Stomach (tissue), 9 donors: Measurements from ENCODE around the gene VAMP8. TPM values are rescaled to one million over a fixed set of nuclear protein-coding genes. Genes with fewer than 3 reads are reported as not detected.
A peak's percentile ranks its signal among the peaks of the same experiment; 100 is the strongest.
"Not testable (repeated sequence)": the region's sequence is repeated elsewhere in the genome, so short reads cannot be mapped to it uniquely, and the experiment has no call there.

ENCODE experiments used
- DNase-seq, 2 donors: peaks; one replicate each; pipeline versions ENCODE4 v3.0.0 to v3.0.0-alpha.2; 2013 to 2019
- H3K27ac ChIP-seq, 5 donors: fragments of 200-600 bp in 4 of 5; sonication (generic) in 4 of 5; one replicate each; pipeline ENCODE4 v1.5.1; 2013 to 2019; ENCODE audit warnings: mild to moderate bottlenecking in 1 of 5, moderate library complexity in 1 of 5
- H3K27me3 ChIP-seq, 3 donors: fragments of 200-600 bp; sonication (generic); one replicate each; pipeline ENCODE4 v1.5.1; 2017 to 2019; ENCODE audit warnings: mixed run types in 1 of 3
- H3K36me3 ChIP-seq, 4 donors: fragments of 200-600 bp; sonication (generic); 1 replicate in 3 of 4; 2 replicates in 1 of 4; pipeline ENCODE4 v1.5.1; 2016 to 2019
- H3K4me1 ChIP-seq, 4 donors: fragments of 200-600 bp; sonication (generic); one replicate each; pipeline ENCODE4 v1.5.1; 2016 to 2019
- H3K4me3 ChIP-seq, 4 donors: fragments of 200-600 bp; sonication (generic) in 3 of 4; one replicate each; pipeline ENCODE4 v1.5.1; 2016 to 2019; ENCODE audit warnings: mild to moderate bottlenecking in 1 of 4
- H3K9me3 ChIP-seq, 4 donors: fragments of 200-600 bp; sonication (generic); one replicate each; pipeline ENCODE4 v1.5.1; 2016 to 2019
- CTCF ChIP-seq, 7 experiments: fragments of 450-650 bp in 4 of 7; fragments of 200-600 bp in 3 of 7; sonication (generic) in 3 of 7; IDR thresholded peaks; one replicate each; pipeline ENCODE4 v1.5.1; 2016 to 2019; ENCODE audit warnings: antibody characterized with exemption in 7 of 7, control low read depth in 2 of 7, mild to moderate bottlenecking in 1 of 7
- EP300 ChIP-seq: sonication (generic); formaldehyde crosslinking; IDR thresholded peaks from one replicate; pipeline ENCODE4 v1.6.1; 2017; ENCODE audit warnings: antibody characterized with exemption
- POLR2A ChIP-seq, 4 donors: fragments of 450-650 bp; IDR thresholded peaks; one replicate each; pipeline ENCODE4 v1.6.1; 2016; ENCODE audit warnings: antibody characterized with exemption in 4 of 4, control low read depth in 2 of 4, mild to moderate bottlenecking in 1 of 4, moderate library complexity in 1 of 4
- POLR2AphosphoS5 ChIP-seq, 3 donors: sonication (generic); formaldehyde crosslinking; IDR thresholded peaks; one replicate each; pipeline ENCODE4 v1.6.1; 2016; ENCODE audit warnings: antibody characterized with exemption in 3 of 3
- WGBS, 5 donors: extraction: QIAGEN DNeasy Blood & Tissue Kit in 3 of 5; methylation state at CpG; one replicate each; pipeline versions ENCODE4 v1.1.5 to v1.1.7; 2013 to 2018; 5-methylcytosine and 5-hydroxymethylcytosine counted together
- intact Hi-C: fragments of 100-400 bp; cut with DNase I; formaldehyde crosslinking; loops from one replicate; pipeline ENCODE4 v1.15.1; 2023; ENCODE audit warnings: low total_unique reads
- polyA plus RNA-seq, 3 donors: library from polyadenylated mRNA; stranded (reverse); fragments of 200-250 nt; gene quantifications; one replicate each; pipeline ENCODE4 v1.2.3, GENCODE V29; 2013
- total RNA-seq, 5 donors: library from RNA; depleted of rRNA; stranded (reverse); fragments of >200 nt; gene quantifications; one replicate each; pipeline versions ENCODE4 v1.1.0 to v1.2.3, GENCODE V29; 2014 to 2016
- donor health status: healthy with polysubstance abuse.
- donor health status: Bipolar disorder and iron deficiency.
- donor health status: healthy.

Gene VAMP8
- total and polyA plus RNA-seq, 8 donors, result 2.2 to 568 (median 191) TPM; not detected in 1

- 74 to 88% (median 86%) methylated on average over 6 of the region's 6 CpGs for WGBS, 5 donors
- H3K36me3 ChIP-seq, result peaks cover 31 to 96% (median 90%) of the 10 kb centered on the region in 4 donors
These were observed 24.2 kb upstream of the VAMP8 start for GRCh38 chr2:85553184-85553583.

GRCh38 chr2:85554980-85555612 is 22.3 kb upstream of the VAMP8 start:
- peaks cover 37 to 91% (median 88%) of the 10 kb centered on the region in 4 donors for H3K36me3 ChIP-seq
- TF ChIP-seq POLR2AphosphoS5 (IDR thresholded peaks at IDR 0.05), result no peak
- no peak for TF ChIP-seq CTCF (IDR thresholded peaks at IDR 0.05)
- no peak for TF ChIP-seq POLR2A (IDR thresholded peaks at IDR 0.05)
- no peak for TF ChIP-seq EP300
- H3K27ac ChIP-seq, result no peak overlapping the region
- intact Hi-C loops, result no loop called here
- H3K4me3 ChIP-seq, result no peak overlapping the region
- no peak for DNase-seq
- peaks cover 14 to 39% (median 25%) of the 10 kb centered on the region in 4 donors for H3K4me1 ChIP-seq
- WGBS, 5 donors, result 92 to 98% (median 93%) methylated on average over 3 of the region's 3 CpGs
- no peaks in the 10 kb centered on the region for H3K9me3 ChIP-seq
- no peaks in the 10 kb centered on the region for H3K27me3 ChIP-seq

More at GRCh38 chr2:85553184-85553583, 24.2 kb upstream of the VAMP8 start:
- H3K9me3 ChIP-seq, result no peaks in the 10 kb centered on the region
- intact Hi-C loops, result loop anchor here (2.0 kb wide), 1 partner anchor 132 kb away; no protein-coding TSS in a partner anchor
- TF ChIP-seq POLR2AphosphoS5 (IDR thresholded peaks at IDR 0.05), result no peak
- TF ChIP-seq EP300, result no peak
- no peak for TF ChIP-seq CTCF (IDR thresholded peaks at IDR 0.05)
- TF ChIP-seq POLR2A (IDR thresholded peaks at IDR 0.05), result no peak
- peaks cover 7 to 43% (median 21%) of the 10 kb centered on the region in 4 donors for H3K4me1 ChIP-seq
- no peak overlapping the region for H3K4me3 ChIP-seq
- H3K27ac ChIP-seq, result no peak overlapping the region
- no peak for DNase-seq
- no peaks in the 10 kb centered on the region for H3K27me3 ChIP-seq

GRCh38 chr2:85557130-85557529 is 20.3 kb upstream of the VAMP8 start:
- no peak for DNase-seq
- no peak overlapping the region for H3K4me3 ChIP-seq
- TF ChIP-seq POLR2AphosphoS5 (IDR thresholded peaks at IDR 0.05), result no peak
- no peak for TF ChIP-seq POLR2A (IDR thresholded peaks at IDR 0.05)
- TF ChIP-seq CTCF (IDR thresholded peaks at IDR 0.05), result no peak
- no peak for TF ChIP-seq EP300
- WGBS, 5 donors, result 91 to 95% (median 94%) methylated on average over 5 of the region's 5 CpGs
- H3K36me3 ChIP-seq, result peaks cover 21 to 70% (median 70%) of the 10 kb centered on the region in 4 donors
- intact Hi-C loops, result no loop called here
- no peaks in the 10 kb centered on the region for H3K9me3 ChIP-seq
- H3K27me3 ChIP-seq, result no peaks in the 10 kb centered on the region
- H3K27ac ChIP-seq, result no peak overlapping the region
- peaks cover 14 to 37% (median 26%) of the 10 kb centered on the region in 4 donors for H3K4me1 ChIP-seq

GRCh38 chr2:85558160-85558559 is 19.2 kb upstream of the VAMP8 start:
- no peak for DNase-seq
- TF ChIP-seq POLR2A (IDR thresholded peaks at IDR 0.05), result no peak
- no peak for TF ChIP-seq CTCF (IDR thresholded peaks at IDR 0.05)
- TF ChIP-seq POLR2AphosphoS5 (IDR thresholded peaks at IDR 0.05), result no peak
- no peak for TF ChIP-seq EP300
- H3K27me3 ChIP-seq, result no peaks in the 10 kb centered on the region
- no peak overlapping the region for H3K4me3 ChIP-seq
- peaks cover 14 to 36% (median 27%) of the 10 kb centered on the region in 4 donors for H3K4me1 ChIP-seq
- no peaks in the 10 kb centered on the region for H3K9me3 ChIP-seq
- 88 to 100% (median 94%) methylated on average over 1 of the region's 1 CpG for WGBS, 5 donors
- no peak overlapping the region for H3K27ac ChIP-seq
- intact Hi-C loops, result no loop called here
- H3K36me3 ChIP-seq, result peaks cover 21 to 60% (median 59%) of the 10 kb centered on the region in 4 donors

- intact Hi-C loops, DNase-seq, H3K9me3 ChIP-seq, H3K27me3 ChIP-seq: not testable (repeated sequence)
- H3K4me1 ChIP-seq, result peaks cover 14 to 36% (median 27%) of the 10 kb centered on the region in 4 donors
- H3K4me3 ChIP-seq, result peak overlapping the region; percentile 65 to 91 (median 76)
- WGBS, 5 donors, result 67 to 80% (median 75%) methylated on average over 12 of the region's 12 CpGs
- peak overlapping the region in 3 of 5 donors; percentile 89 to 93 (median 91) for H3K27ac ChIP-seq
- H3K36me3 ChIP-seq, result peaks cover 7 to 38% (median 37%) of the 10 kb centered on the region in 4 donors
These were observed 17.0 kb upstream of the VAMP8 start for GRCh38 chr2:85560403-85560726.
